Measurements from ENCODE around the gene TTYH1.

Gene TTYH1

DNA sequence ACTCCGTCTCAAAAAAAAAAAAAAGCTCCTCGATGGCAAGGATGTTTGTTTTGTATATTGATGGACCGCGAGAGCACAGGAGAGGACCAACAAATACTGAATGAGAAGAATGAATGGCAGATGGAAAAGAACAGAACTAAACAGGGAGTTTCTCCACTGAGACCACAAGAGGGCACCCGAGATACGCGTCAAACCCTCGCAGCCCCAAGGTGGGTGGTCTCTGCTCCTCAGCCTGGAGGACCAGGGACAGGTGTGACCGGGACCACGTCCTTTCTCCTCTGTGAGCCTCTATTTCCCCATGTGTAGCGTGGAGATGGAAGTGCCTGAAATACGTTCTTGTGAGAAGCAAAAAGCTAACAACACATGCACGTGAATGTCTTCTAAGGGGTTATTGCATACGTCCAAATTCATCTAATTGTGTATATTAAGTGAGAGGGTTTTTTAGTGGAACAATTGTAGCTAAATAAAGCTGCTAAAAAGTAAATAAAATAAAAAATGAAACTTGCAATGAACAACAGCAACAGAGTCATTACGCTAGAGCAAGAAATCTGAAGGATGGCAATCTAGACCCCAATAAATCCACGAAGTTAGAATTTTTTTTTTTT lies 66.2 kb downstream of the TTYH1 start:
- DNase-seq (ENCODE audit: low read depth), result no peak

DNA sequence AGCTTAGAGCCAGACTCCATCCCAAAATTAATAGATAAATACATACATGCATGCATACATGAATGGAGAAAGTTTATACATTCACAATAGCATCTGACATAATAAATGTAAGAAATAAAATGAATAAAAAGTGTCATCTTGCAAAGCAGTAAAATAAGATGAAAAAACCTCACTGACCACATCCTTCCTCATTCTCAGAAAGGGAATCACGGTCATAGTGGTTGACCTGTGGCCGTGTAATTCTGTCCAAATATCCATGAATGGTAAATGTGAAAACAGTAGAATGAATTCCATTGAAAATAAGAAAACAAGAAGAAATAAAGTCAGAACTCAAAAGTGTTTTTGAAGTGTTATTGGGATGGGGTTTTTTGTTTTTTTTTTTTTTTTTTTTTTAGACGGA lies 67.6 kb downstream of the TTYH1 start:
- DNase-seq (ENCODE audit: low read depth), result no peak

DNA sequence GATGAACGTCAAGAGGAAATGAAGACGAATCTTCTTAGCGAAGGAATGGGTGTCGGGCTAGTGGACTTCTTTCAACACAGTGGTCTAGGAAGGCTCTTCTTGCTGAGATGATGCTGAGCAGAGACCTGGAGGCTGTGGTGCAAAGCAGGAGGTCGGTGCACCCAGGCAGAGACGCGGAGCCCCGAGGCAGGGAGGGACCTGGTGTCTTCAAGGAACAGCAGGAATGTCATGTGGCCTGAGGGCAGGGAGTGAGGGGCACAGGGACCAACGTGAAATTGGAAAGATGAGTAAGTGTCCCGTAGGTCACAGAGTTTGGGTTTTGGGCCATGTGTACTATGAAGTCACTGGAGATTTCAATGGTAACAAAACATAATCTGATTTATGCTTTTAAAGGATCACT lies 69.2 kb downstream of the TTYH1 start:
- no peak for DNase-seq (ENCODE audit: low read depth)

DNA sequence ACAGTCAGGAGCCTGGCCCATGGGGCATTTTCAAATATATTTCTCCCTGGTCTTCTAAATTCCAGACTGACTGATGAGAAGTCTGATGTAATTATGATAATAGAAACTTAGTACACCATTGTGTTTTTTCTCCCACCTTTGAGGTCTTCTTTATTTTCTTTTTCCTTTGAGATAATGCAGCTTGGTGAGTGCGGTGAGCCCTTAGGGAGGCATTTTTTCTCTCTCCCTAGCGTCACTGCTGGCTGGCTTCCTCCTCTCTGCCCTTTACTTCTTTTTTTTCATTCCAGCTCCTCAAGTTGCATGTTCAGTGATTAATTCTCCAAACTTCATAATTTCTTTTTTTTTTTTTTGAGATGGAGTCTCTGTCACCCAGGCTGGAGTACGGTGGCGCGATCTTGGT lies 70.6 kb downstream of the TTYH1 start:
- DNase-seq (ENCODE audit: low read depth), result peak; percentile 13

All from fibroblast of gingiva (primary cell).